T-helper 2 cell treated with Interferon-gamma antibody and Interleukin-4, amounts not matched to agents 5 μg/mL and 100 μg/mL, for 36 hours (primary cell): ENCODE data around the gene SPECC1.

Source experiments
- DNase-seq: peaks from one replicate; pipeline ENCODE4 v3.0.0; 2021; ENCODE audit warnings: low spot score
- H3K27ac Mint-ChIP-seq: one replicate; pipeline ENCODE4 v1.8.0; 2021; ENCODE audit warnings: mild to moderate bottlenecking, mixed read lengths
- H3K27me3 Mint-ChIP-seq: one replicate; pipeline ENCODE4 v1.8.0; 2021; ENCODE audit warnings: low read depth, mixed read lengths
- H3K36me3 Mint-ChIP-seq: one replicate; pipeline ENCODE4 v1.8.0; 2021; ENCODE audit warnings: low read depth, mixed read lengths
- H3K4me1 Mint-ChIP-seq: one replicate; pipeline ENCODE4 v1.8.0; 2021; ENCODE audit warnings: low read depth, mixed read lengths
- H3K4me3 Mint-ChIP-seq: one replicate; pipeline ENCODE4 v1.8.0; 2022; ENCODE audit warnings: mild to moderate bottlenecking, moderate library complexity, mixed read lengths
- H3K9me3 Mint-ChIP-seq: one replicate; pipeline ENCODE4 v1.8.0; 2021; ENCODE audit warnings: mixed read lengths

Gene SPECC1

GRCh38 chr17:20206068-20206467, 196.9 kb downstream of the SPECC1 start:
- H3K9me3 Mint-ChIP-seq = no peaks in the 10 kb centered on the region
- H3K27me3 Mint-ChIP-seq = no peaks in the 10 kb centered on the region
- H3K27ac Mint-ChIP-seq = no peak overlapping the region
- peaks cover 12% of the 10 kb centered on the region for H3K4me1 Mint-ChIP-seq
- no peak overlapping the region for H3K4me3 Mint-ChIP-seq
- DNase-seq = no peak
- H3K36me3 Mint-ChIP-seq = no peaks in the 10 kb centered on the region

- Mint-ChIP-seq H3K27ac (no peak overlapping the region), H3K9me3 (no peaks in the 10 kb centered on the region), H3K36me3 (no peaks in the 10 kb centered on the region), H3K27me3 (no peaks in the 10 kb centered on the region), H3K4me3 (no peak overlapping the region), H3K4me1 (peaks cover 12% of the 10 kb centered on the region)
- DNase-seq = no peak
Observed at GRCh38 chr17:20206591-20206990, 197.4 kb downstream of the SPECC1 start.

- no peaks in the 10 kb centered on the region for H3K9me3 Mint-ChIP-seq
- no peak overlapping the region for H3K4me3 Mint-ChIP-seq
- H3K27ac Mint-ChIP-seq = no peak overlapping the region
- H3K36me3 Mint-ChIP-seq = no peaks in the 10 kb centered on the region
- no peaks in the 10 kb centered on the region for H3K27me3 Mint-ChIP-seq
- no peak for DNase-seq
- H3K4me1 Mint-ChIP-seq = peaks cover 12% of the 10 kb centered on the region
Observed at GRCh38 chr17:20207262-20207985, 198.3 kb downstream of the SPECC1 start.

- Mint-ChIP-seq H3K27ac (no peak overlapping the region), H3K4me3 (no peak overlapping the region), H3K36me3 (no peaks in the 10 kb centered on the region), H3K9me3 (no peaks in the 10 kb centered on the region), H3K27me3 (no peaks in the 10 kb centered on the region), H3K4me1 (peaks cover 12% of the 10 kb centered on the region)
- no peak for DNase-seq
Observed at GRCh38 chr17:20208717-20209116, 199.6 kb downstream of the SPECC1 start.

GRCh38 chr17:20210180-20210579, 201.0 kb downstream of the SPECC1 start:
- Mint-ChIP-seq H3K36me3 (no peaks in the 10 kb centered on the region), H3K4me1 (peaks cover 8% of the 10 kb centered on the region), H3K27ac (no peak overlapping the region), H3K9me3 (no peaks in the 10 kb centered on the region), H3K4me3 (no peak overlapping the region), H3K27me3 (no peaks in the 10 kb centered on the region)
- no peak for DNase-seq

GRCh38 chr17:20210614-20211013, 201.5 kb downstream of the SPECC1 start:
- Mint-ChIP-seq H3K27me3 (no peaks in the 10 kb centered on the region), H3K36me3 (no peaks in the 10 kb centered on the region), H3K9me3 (no peaks in the 10 kb centered on the region), H3K4me1 (peaks cover 5% of the 10 kb centered on the region), H3K4me3 (no peak overlapping the region), H3K27ac (no peak overlapping the region)
- no peak for DNase-seq

GRCh38 chr17:20211246-20211645, 202.1 kb downstream of the SPECC1 start:
- no peaks in the 10 kb centered on the region for H3K36me3 Mint-ChIP-seq
- no peak overlapping the region for H3K4me3 Mint-ChIP-seq
- H3K27ac Mint-ChIP-seq = no peak overlapping the region
- H3K4me1 Mint-ChIP-seq = no peaks in the 10 kb centered on the region
- H3K27me3 Mint-ChIP-seq = no peaks in the 10 kb centered on the region
- no peaks in the 10 kb centered on the region for H3K9me3 Mint-ChIP-seq
- no peak for DNase-seq

- no peak overlapping the region for H3K4me3 Mint-ChIP-seq
- no peak for DNase-seq
- H3K4me1 Mint-ChIP-seq = no peaks in the 10 kb centered on the region
- H3K36me3 Mint-ChIP-seq = no peaks in the 10 kb centered on the region
- no peak overlapping the region for H3K27ac Mint-ChIP-seq
- H3K27me3 Mint-ChIP-seq = no peaks in the 10 kb centered on the region
- H3K9me3 Mint-ChIP-seq = no peaks in the 10 kb centered on the region
Observed at GRCh38 chr17:20213449-20213848, 204.3 kb downstream of the SPECC1 start.

GRCh38 chr17:20214794-20215193, 205.6 kb downstream of the SPECC1 start:
- Mint-ChIP-seq H3K36me3 (no peaks in the 10 kb centered on the region), H3K27ac (no peak overlapping the region), H3K4me1 (no peaks in the 10 kb centered on the region), H3K9me3 (no peaks in the 10 kb centered on the region), H3K4me3 (no peak overlapping the region), H3K27me3 (peaks cover 3% of the 10 kb centered on the region)
- DNase-seq = no peak

GRCh38 chr17:20216154-20216815, 207.1 kb downstream of the SPECC1 start:
- Mint-ChIP-seq H3K27ac (no peak overlapping the region), H3K9me3 (no peaks in the 10 kb centered on the region), H3K27me3 (peaks cover 9% of the 10 kb centered on the region), H3K36me3 (no peaks in the 10 kb centered on the region), H3K4me1 (no peaks in the 10 kb centered on the region), H3K4me3 (no peak overlapping the region)
- DNase-seq = no peak

GRCh38 chr17:20216853-20217252, 207.7 kb downstream of the SPECC1 start:
- DNase-seq = no peak
- H3K4me1 Mint-ChIP-seq = no peaks in the 10 kb centered on the region
- H3K4me3 Mint-ChIP-seq = no peak overlapping the region
- no peaks in the 10 kb centered on the region for H3K9me3 Mint-ChIP-seq
- H3K27me3 Mint-ChIP-seq = peaks cover 13% of the 10 kb centered on the region
- H3K27ac Mint-ChIP-seq = no peak overlapping the region
- no peaks in the 10 kb centered on the region for H3K36me3 Mint-ChIP-seq

- H3K4me3 Mint-ChIP-seq = no peak overlapping the region
Observed at GRCh38 chr17:20217677-20218076, 208.5 kb downstream of the SPECC1 start.

GRCh38 chr17:20218272-20218671, 209.1 kb downstream of the SPECC1 start:
- Mint-ChIP-seq H3K4me3 (no peak overlapping the region), H3K27me3 (peaks cover 19% of the 10 kb centered on the region), H3K27ac (no peak overlapping the region), H3K36me3 (no peaks in the 10 kb centered on the region), H3K9me3 (no peaks in the 10 kb centered on the region), H3K4me1 (no peaks in the 10 kb centered on the region)
- DNase-seq = no peak

More at GRCh38 chr17:20217677-20218076, 208.5 kb downstream of the SPECC1 start:
- Mint-ChIP-seq H3K4me1 (no peaks in the 10 kb centered on the region), H3K27ac (no peak overlapping the region), H3K9me3 (no peaks in the 10 kb centered on the region), H3K36me3 (no peaks in the 10 kb centered on the region), H3K27me3 (peaks cover 17% of the 10 kb centered on the region)
- no peak for DNase-seq

- peaks cover 19% of the 10 kb centered on the region for H3K27me3 Mint-ChIP-seq
- H3K4me3 Mint-ChIP-seq = no peak overlapping the region
- H3K27ac Mint-ChIP-seq = no peak overlapping the region
- no peaks in the 10 kb centered on the region for H3K36me3 Mint-ChIP-seq
- no peak for DNase-seq
- no peaks in the 10 kb centered on the region for H3K9me3 Mint-ChIP-seq
- H3K4me1 Mint-ChIP-seq = peaks cover 17% of the 10 kb centered on the region
Observed at GRCh38 chr17:20223808-20224328, 214.7 kb downstream of the SPECC1 start.
